Right ventricle myocardium inferior (tissue), 1 donor: Measurements from ENCODE around the gene NCOA4. TPM values are rescaled to one million over a fixed set of nuclear protein-coding genes. Genes with fewer than 3 reads are reported as not detected.

Experiments
- ATAC-seq: fragments of 200-7000 bp; cut with Tn5 transposase; one replicate; pipeline ENCODE4 v1.9.1; 2020; ENCODE audit warnings: mild to moderate bottlenecking, moderate library complexity
- DNase-seq: peaks from one replicate; pipeline ENCODE4 v3.0.0; 2021; ENCODE audit errors: missing footprints
- intact Hi-C: fragments of 100-400 bp; cut with DNase I; formaldehyde crosslinking; loops from one replicate; pipeline ENCODE4 v1.11.0; 2022
- total RNA-seq: library from RNA; stranded (reverse); fragmentation: NEBNext Ultra II Directional; extraction: Animal tissue kit (Norgen Biotek cat#: 25700); gene quantifications from one replicate; pipeline ENCODE4 v1.2.1, GENCODE V29; 2021
- donor health status: DM: no; HTN: yes; CAD: no; lungs with severe emphysema.

Gene NCOA4
- total RNA-seq, 1 donor from 2014 or later, result 284 TPM

DNA sequence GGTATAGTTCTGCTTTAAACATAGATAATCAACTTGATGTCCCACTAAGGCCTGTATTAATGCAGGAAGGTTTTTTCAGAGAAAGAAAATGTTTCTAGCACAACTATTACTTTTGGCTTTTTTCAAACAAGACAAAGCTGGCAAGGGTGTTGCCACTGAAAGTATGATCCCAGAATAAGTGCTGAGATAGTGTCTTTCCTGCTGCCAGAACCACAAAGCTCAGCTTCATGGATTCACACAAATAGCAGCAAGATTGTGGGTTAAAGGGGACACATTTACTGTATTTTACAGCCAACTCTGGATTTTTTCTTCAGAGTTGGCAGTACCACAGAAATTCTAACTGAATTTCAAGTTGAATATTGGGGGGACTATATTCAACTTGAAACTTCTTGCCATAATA, 4.3 kb downstream of the NCOA4 start:
- no peak for ATAC-seq
- DNase-seq, result no peak
- intact Hi-C loops, result loop anchor here (10.0 kb wide), 2 partner anchors 51 to 1051 kb away; partner anchors contain the start of genes DEPP1 and TIMM23

DNA sequence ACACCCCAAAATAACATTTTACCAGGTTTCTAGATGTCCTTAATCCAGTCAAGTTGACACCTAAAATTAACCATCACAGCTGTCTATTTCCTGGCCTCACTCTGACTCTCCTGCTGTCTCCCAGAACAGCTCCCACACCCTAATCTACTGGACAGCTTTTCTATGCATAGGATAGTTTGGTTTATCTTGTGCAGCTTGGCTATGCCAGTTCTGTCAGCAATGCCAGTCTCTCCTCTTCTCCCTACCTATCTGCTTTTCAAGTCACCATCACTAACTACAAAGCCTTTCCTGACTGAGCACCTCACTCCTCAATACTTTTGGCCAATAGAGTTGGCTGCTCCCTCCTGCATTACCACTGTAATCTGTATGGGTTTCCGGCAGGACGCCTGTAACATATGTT, 5.0 kb downstream of the NCOA4 start:
- DNase-seq, result no peak
- intact Hi-C loops, result loop anchor here (10.0 kb wide), 2 partner anchors 51 to 1051 kb away; partner anchors contain the start of genes DEPP1 and TIMM23
- no peak for ATAC-seq

DNA sequence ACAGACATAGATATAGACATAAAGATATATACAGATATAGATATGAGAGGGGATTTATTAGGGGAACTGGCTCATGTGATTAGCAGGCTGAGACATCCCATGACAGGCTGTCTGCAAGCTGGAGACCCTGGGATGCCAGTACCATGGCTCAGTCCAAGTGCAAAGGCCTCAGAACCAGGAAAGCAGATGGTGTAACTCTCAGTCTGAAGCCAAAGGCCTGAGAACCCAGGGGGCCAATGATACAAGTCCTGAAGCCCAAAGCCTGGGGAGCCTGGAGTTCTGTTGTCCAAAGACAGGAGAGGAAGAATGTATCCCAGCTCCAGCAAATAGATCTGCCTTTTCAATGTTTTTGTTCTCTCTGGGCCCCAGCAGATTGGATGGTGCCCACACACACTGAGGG, 5.5 kb downstream of the NCOA4 start:
- intact Hi-C loops, result loop anchor here (10.0 kb wide), 2 partner anchors 50 to 1050 kb away; partner anchors contain the start of genes DEPP1 and TIMM23
- no peak for DNase-seq
- ATAC-seq, result no peak

DNA sequence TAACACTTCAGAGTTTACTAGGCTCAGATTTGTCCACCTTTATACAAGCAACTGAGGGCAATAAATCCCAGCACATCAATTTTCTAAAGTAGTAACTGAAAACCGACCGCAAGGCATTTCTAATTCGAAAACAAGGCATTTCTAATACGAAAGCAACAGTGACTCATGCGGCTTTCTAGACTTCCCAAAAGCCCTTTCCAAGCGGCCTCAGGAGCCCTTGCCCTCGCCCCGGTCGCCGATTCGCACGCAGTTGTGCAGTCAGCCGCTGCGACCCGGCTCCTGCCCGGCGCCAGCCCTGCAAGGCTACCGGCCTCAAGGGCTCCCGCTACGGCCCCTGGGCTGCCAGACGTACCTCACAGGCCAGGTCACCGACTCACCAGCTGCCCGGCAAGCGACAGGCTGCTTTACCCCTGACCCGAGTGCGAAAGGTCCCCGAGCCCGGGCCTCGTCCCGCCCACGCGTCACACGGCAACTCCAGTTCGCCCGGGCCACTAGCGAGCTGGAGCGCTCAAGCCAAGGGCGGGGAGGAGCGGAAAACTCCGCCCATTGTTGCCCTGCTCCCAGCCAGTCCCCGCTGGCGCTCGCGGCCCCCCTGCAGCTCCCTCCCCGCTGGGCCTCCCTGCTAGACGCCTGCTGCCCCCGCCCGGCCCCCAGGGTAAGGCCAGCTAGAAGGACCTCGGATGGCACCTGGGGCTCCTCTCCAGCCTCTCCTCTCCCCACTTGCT, 7.3 kb downstream of the NCOA4 start:
- intact Hi-C loops, result loop anchor here (10.0 kb wide), 2 partner anchors 48 to 1048 kb away; partner anchors contain the start of genes DEPP1 and TIMM23
- peak; percentile 96 for DNase-seq
- peak; percentile 96 for ATAC-seq

DNA sequence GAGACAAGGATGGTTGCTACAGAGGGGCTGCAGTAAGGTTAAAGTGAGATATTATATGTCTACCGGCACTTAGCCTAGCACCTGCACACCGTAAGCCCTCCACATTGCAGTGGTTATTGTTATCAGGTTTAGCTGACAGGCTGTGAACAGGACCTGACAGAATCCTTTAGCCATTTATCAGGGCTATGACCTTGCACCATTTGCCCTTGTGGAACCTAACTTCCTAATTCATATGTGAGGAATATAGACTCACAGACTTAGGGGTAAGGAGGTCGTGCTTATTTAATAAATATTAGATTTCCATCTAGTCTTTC, 10.1 kb downstream of the NCOA4 start:
- peak; percentile 27 for ATAC-seq
- intact Hi-C loops, result loop anchor here (10.0 kb wide), 2 partner anchors 46 to 1046 kb away; partner anchors contain the start of genes DEPP1 and TIMM23

DNA sequence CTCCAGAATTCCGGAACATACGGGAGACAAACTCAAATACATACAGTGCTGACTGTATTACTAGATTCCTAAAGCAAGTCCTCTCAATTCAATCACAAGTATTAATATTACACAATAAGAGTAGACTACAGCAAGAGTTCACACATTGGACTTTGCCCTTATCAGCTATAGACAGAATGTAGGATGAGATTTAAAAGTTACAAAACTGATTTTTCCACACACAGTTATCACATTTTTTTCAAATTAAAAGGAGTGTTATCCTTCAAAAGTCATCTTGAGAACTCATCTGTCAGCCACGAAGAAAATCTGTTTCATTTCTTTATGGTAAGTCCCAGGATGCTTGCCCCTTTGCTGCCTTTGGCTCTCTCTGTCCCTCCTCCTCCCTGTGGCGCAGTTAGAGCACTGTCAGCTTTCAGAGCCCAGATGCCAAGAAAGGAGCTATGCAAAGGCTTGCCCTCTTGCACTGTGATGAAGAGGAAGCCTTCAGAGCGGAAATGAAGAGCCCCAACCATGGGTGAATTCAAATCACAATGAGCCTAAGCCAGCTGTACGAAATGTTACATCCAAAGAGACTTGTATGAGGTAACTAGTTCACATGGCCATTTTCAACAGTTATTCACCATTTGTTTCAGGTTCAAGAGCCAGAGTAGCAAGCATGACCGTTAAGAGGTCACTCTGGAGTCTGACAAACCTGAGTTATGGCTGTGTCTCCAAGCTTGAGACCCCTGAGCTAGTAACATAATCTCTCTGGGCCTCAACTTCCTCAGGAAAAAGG, 10.7 kb downstream of the NCOA4 start:
- no peak for DNase-seq
- intact Hi-C loops, result loop anchor here (10.0 kb wide), 2 partner anchors 45 to 1045 kb away; partner anchors contain the start of genes DEPP1 and TIMM23
- ATAC-seq, result peak; percentile 58

More for the DNA sequence above, 10.1 kb downstream of the NCOA4 start:
- DNase-seq, result no peak

DNA sequence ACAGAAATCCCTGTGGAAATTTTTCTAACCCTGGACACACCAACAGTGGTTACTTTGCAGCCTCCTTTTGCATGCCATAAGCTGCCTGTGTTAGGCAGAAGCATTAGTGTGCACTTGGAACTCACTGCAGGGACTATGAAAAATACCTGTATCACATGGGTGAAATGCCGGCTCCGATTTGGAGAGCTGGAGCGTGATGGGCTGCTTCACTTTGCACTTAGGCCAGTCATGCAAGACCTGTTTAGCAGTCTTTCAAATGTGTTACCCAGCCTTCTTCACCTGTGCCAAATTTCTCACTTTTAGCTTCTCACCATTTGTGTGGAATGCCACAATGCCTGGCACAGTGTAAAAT, 11.3 kb downstream of the NCOA4 start:
- DNase-seq (no peak), ATAC-seq (peak; percentile 15)
- intact Hi-C loops, result no loop called here

DNA sequence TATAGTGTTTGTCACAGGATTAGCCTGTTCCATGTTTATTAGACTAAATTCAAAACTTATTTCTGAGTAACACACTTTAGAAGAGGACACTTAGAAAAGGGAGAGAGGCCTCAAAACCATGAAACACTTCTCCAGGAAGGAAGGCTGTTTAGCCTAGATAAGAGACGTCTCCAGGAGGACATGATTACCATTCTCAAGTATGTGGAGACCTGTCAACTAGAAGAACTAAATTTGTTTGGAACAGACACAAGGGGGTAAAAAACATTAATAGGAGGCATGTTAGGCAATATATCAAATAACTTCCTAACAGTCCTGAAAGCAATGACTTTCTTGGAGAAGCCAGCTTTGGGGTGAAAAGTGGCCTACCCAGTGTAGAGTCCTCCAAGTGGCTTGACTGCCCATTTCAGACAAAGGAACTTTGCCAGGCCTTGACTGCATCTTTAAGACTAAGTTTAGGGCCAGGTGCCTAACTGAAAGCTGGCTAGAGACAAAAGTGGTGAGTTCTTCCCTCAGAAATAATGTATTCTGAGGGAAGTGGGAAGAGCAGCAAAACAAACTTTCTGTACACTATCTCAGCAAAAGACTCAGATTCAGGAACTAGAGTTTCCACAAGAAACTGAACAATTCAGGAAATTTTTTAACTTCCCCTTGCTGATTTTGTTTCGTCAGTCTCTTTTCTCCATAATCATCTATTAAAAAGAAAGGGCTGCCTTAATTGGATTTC, 11.8 kb downstream of the NCOA4 start:
- intact Hi-C loops, result no loop called here
- ATAC-seq (no peak), DNase-seq (no peak)

DNA sequence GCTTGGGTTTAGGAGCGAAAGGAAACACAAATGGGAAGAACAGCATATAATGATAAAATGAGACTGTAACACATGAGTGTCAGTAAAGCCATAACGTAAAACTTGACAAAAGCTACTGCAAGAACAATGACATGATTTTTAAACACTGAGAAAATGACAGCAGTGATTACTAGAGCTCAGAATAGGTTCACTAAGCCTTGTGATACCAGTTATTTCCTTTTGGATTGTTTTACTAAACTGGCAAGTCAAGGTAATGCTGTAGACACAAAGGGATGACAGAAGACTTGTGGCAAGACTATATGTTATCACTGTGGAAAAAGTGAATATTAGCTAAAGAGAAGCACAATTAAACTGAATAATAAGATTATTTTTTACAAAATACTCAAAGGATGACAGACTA, 12.7 kb downstream of the NCOA4 start:
- ATAC-seq, result no peak
- DNase-seq, result no peak
- intact Hi-C loops, result no loop called here

DNA sequence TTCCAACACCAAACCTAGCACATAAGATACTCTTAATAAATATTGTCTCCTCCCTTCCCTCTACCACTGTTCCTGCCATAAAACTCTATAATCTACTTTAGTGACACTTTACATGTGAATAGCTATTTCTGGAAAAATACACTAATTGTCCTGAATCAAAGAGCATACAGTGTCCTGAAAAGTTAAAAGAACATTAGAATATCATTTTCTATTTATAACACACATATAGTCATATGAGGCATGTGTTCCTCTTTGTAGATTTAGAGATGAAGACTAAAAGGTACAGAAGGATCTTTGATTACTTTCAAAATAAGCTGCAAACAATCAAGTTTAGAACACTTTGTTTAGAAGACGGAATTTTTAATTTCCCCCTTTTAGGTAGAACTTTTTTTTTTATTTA, 13.6 kb downstream of the NCOA4 start:
- ATAC-seq (no peak), DNase-seq (no peak)
- intact Hi-C loops, result no loop called here

DNA sequence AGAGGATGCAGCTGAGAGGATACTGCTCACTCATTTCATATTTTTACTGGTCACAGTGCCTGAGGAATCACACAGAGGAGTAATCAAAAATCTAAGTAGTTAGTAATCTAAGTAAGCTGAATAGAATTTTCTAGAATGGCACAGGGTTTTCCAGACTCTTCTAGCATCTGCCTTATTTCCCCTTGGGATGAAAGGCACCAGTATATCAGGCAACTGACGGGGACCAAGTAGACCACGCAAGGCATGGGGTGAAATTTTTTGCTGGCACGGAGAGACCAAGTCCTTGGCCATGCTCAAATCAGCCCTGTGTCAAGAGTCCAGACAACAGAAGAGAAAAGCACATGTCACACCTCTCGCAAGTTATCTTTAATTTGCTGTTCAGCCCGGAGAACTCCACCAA, 14.2 kb downstream of the NCOA4 start:
- intact Hi-C loops, result no loop called here
- no peak for ATAC-seq
- DNase-seq, result no peak

DNA sequence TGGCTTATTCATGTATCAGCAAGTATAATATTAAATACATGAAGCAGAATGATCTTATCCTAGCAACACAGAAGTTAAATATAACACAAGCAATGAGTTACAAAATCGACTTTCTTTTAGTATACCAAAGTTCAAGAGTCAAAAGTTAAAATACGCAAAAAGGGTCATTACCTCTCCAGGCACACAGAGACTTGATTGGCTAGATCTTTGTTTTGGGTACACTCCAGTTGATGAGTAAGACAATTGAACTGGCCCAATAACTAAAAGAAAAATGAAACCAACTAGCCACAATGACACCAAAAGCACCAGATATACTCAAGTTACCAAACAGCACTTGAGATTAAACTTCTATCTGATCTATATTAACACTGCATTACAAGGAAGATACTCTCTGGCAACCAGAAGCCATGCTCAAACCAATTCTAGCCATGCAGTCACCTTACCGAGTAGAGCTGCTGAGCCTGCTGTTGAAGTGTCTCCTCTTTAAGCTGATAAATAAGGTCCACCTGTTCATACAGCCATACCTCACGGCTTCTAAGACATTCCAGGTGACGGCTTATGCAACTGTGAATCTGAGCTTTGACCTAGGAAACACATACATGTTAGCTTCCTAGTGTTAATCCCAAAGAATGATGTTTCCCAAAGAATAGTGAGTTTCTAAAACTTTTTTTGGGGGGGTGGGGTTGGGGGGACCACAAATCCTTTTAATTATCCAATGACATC, 15.6 kb downstream of the NCOA4 start:
- ATAC-seq (no peak), DNase-seq (no peak)
- intact Hi-C loops, result no loop called here

DNA sequence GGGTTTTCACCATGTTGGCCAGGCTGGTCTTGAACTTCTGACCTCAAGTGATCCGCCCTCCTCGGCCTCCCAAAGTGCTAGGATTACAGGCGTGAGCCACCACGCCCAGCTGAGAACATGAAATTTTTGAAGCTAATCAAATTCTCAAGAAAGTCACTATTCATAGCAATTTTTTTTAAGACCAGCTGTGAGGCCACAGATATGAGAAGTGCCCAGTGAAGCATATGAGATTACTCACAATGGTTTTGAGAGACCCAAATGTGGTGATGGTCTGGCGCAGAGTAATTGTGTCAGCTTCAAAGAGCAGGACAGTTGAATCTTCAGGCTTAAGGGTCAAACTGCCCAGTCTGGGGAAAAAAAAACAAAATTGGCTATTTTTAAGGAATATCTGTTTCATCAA, 16.2 kb downstream of the NCOA4 start:
- intact Hi-C loops, result no loop called here
- DNase-seq (no peak), ATAC-seq (no peak)

DNA sequence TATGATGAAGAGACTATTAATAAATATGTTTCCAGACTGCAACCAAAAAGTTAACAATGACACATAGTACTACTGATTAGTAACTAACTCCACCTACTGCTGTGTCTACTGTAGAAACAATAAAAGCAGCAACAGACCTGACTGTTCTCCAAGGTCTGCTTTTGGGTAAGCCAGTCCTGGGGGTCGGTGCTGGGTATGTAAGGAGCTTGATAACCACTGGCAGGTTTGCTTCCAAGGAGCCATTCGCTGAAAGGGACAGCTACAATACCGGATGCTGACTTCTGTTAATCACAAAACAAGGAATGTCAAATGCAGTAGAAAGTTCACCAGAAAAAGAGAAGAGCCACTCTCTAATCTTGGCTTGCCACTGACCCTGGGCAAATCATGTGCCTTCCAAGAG, 17.7 kb downstream of the NCOA4 start:
- ATAC-seq, result no peak
- intact Hi-C loops, result no loop called here
- DNase-seq, result no peak

DNA sequence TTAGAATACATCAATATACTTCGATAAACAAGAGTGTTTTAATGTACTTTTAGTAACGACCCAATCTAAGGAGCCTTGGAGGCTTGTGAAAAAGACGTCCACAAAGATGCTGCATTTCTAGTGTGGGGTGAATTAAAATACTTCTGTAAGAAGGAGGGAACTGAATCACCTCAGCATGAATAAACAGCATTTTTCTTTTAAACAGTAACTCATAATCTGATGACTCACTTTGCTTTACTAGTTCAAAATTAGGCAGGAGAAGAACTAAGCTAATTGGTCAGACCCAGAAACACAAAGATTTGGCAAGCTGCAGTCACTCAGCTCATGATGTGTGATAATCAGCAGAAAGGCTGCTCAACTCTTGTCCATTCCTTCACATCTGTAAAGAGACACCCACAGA, 24.2 kb downstream of the NCOA4 start:
- no peak for DNase-seq
- ATAC-seq, result no peak
- intact Hi-C loops, result no loop called here

DNA sequence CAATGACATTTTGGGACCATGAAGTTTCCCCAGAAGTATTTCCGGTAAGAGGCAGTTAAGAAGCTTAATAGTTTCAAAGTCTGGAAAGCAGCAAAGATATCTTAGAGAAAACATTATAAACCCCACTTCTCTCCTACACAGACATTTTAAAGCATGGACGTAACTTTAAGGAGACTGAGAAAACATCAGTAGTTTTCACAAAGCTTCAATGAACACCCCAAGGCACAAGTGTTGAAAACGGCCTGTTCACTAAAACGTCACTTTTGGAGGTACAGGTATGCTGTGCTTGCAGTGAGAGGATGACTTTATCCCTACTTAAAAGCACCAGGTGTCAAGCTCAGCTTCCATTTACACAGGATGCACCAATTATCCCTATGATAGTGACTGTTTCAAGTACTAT, 25.0 kb downstream of the NCOA4 start:
- ATAC-seq (no peak), DNase-seq (no peak)
- intact Hi-C loops, result no loop called here

DNA sequence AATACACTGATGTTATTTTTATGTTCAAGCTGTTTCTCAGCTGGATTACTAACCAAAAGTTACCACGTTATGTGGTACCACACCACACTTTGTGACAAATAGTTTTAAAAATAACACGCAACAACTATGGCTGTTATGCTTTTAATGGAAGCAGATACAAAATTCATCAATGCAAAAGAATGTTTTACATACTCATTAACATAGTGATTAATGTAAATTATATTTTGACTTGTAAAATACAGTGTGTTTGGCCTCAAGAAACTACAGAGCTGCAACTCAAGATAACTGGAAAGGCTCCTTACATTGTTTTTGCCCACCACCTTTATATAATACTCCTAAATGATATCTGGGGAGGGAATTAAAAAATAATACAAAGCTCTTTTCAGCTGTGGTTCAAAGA, 25.5 kb downstream of the NCOA4 start:
- DNase-seq (no peak), ATAC-seq (no peak)
- intact Hi-C loops, result no loop called here

DNA sequence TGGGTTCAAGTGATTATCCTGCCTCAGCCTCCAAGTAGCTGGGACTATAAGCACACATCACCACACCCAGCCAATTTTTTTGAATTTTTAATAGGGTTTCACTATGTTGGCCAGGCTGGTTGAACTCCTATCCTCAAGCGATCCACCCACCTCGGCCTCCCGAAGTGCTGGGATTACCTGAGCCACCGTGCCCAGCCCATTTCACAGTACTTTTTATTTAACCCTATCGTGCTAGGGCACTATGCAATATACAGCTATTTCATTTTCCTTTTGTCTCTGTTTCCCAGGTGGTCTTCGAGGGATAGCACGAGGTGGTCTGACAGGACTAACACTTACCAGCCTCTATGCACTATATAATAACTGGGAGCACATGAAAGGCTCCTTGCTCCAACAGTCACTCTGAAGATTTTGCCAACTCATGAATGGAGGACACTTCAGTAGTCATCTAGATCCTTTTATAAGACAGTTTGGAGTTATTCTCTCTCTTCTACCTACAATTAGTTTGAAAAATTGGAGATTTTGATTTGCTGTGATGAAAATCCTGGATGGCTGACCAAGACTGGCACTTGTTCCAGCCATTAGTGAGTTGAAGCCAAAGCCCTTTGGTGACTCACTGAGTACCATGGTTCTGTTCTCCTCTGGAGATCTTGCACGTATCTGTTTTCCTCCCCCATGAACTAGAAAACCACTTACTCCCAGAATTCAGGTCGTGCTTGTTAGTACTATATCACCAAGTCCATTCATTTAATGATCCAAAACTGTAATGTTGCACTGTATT, 27.3 kb downstream of the NCOA4 start:
- intact Hi-C loops, result no loop called here
- DNase-seq, result no peak
- no peak for ATAC-seq
